G401 (cell line): ENCODE data around the gene TUBGCP6. TPM values are rescaled to one million over a fixed set of nuclear protein-coding genes. Genes with fewer than 3 reads are reported as not detected.

ENCODE experiments used
- DNase-seq: peaks from one replicate; pipeline ENCODE4 v3.0.0-alpha.2; 2015; ENCODE audit warnings: low spot score
- in situ Hi-C: cut with HindIII; loops from 2 replicates; pipeline ENCODE4 v1.10.0; 2016; ENCODE audit warnings: low sequenced_read_pairs, mixed read lengths
- total RNA-seq: library from RNA; depleted of rRNA; stranded (reverse); fragments of >200 nt; shearing (Covaris generic); gene quantifications from 2 replicates; pipeline ENCODE4 v1.2.3, GENCODE V29; 2014; rRNA removed

The TUBGCP6 gene, protein sequence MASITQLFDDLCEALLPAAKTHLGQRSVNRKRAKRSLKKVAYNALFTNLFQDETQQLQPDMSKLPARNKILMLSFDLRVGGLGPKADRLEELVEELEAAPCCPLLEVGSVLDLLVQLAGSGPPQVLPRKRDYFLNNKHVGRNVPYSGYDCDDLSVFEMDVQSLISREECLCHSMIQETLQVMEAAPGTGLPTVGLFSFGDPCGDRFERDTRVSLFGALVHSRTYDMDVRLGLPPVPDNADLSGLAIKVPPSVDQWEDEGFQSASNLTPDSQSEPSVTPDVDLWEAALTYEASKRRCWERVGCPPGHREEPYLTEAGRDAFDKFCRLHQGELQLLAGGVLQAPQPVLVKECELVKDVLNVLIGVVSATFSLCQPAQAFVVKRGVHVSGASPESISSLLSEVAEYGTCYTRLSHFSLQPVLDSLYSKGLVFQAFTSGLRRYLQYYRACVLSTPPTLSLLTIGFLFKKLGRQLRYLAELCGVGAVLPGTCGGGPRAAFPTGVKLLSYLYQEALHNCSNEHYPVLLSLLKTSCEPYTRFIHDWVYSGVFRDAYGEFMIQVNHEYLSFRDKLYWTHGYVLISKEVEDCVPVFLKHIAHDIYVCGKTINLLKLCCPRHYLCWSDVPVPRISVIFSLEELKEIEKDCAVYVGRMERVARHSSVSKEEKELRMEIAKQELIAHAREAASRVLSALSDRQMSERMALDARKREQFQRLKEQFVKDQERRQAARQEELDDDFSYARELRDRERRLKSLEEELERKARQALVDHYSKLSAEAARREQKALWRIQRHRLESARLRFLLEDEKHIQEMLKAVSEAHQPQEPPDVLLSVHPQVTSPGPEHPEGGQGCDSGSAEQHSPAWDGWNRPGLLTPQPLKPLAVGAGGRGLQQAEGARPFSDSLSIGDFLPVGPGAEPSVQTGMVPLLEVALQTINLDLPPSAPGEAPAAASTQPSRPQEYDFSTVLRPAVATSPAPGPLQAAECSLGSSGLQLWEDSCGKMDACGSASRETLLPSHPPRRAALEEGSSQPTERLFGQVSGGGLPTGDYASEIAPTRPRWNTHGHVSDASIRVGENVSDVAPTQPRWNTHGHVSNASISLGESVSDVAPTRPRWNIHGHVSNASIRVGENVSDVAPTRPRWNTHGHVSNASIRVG (N-terminal part only)
- 15.1 and 17.0 TPM in 2 replicates for total RNA-seq

DNA sequence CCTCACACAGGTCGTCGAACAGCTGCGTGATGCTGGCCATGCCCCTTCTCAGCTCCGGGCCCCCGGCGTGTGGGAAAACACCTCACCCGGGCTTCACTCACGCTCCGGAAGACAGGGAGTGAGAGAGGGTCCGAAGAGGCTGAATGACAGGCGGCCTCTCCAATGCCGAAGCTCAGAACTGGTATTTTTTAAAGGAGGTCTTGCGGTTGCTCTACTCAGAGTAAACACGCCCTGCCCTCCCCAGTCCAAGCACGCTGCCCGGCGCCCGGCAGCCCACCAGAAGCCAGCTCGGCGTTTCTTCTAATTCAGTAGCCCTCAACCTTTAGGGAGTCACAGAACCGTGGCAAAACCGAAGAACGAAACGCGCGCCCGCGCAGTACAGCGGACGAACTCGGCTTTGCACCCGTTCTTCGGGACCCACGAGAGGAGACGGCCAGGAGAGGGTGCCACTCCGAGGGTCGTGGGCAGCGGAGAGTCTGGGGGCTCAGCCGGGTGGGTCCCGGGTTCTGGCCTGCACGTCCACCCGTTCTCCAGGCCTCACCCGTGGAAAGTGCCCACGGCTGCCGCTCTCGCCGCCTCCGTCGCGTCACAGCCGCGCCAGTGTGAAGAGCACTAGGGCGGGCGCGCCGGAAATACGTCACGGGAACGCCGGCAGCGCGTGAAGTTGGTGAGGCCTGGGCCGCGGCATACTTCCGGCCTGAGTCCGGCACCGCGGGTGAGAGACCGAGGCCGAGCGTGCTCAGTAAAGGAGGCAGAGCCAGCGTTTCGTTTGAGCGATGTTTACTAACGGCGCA, at the start of gene TUBGCP6:
TUBGCP6 (minus strand) TSS at position 604 of the 794 bp plus-strand sequence; CDS start at position 40, 564 bp downstream.
- DNase-seq, result peak; percentile 93
- in situ Hi-C loops, result no loop called here

GRCh38 chr22:50294319-50294656, 49.5 kb upstream of the TUBGCP6 start:
- no peak for DNase-seq
- in situ Hi-C loops, result no loop called here

DNA sequence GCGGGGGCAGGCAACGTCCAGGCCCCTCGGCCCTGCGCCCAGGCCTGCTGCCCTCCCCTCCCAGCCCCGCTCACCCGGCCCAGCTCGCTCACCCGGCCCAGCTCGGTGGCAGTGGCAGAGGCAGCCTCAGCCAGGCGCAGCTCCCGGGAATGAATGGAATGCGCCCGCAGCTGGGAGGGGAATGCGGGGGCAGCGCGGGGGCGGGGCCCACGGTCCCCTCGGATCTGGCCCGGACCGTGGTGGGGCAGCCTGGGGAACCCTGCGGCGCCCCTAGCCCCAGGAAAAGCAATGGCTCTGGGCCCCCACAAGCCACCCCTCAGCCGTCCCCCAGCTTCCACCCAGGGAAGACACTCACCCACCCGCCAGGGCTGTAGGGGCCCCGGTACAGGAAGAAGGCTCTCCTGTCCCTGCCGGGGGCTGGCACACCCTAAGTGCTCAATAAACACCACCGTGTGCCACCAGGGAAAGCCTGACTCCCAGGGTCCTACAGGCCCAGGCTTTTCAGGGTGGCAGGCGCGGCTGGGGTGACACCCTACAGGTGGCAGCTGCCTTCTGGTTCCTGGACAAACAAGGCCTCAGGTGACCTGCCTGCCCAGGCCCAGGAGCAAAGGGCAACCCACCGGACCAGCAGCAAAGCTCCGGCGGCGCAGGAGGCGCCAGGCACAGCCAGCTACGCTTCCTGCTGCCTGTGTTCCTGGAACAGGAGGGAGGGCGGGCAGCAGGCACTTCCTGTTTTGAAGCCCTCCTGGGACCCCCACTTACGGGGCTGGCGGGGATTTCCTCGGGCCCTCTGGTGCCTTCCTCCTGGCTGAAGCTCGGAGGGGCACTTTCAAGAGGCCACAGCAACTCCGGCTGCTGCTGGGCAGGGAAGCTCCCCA, 48.9 kb upstream of the TUBGCP6 start:
- DNase-seq, result no peak
- in situ Hi-C loops, result no loop called here

GRCh38 chr22:50292643-50293440, 48.0 kb upstream of the TUBGCP6 start:
- DNase-seq, result no peak
- in situ Hi-C loops, result no loop called here

DNA sequence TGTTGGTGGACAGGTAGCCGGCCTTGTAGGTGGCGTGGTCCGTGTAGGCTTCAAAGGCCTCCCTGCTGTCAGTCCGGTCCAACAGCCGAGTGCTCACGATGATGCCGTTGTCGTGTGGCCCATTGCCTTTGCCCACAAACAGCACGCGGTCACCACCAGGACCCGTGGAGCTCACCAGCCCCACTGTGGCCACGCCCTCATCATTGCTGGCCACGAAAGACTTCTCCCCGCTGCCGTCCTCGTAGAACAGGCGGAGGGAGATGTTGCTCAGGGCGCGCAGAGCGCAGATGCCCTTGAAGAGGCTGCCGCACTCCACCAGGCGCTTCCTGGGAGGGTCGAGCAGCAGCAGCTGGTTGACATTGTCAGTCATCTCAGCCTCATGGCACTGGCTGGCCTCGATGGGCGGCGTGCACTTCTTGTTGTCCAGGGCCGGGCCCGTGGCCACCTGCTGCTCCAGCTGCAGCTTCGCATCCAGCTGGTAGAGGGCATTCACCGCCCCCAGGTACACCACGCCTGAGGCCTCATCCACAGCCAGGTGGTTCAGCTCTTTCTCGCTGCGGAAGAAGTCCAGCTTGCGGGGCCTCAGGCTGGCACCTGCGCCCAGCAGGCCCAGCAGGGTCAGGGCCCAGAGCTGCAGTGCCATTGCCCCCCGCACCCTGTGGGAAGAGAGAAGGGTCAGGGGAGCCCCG, 45.3 kb upstream of the TUBGCP6 start:
- no peak for DNase-seq
- in situ Hi-C loops, result loop anchor here (10.0 kb wide), 1 partner anchor 65 kb away; no protein-coding TSS in a partner anchor

GRCh38 chr22:50289151-50289941, 44.5 kb upstream of the TUBGCP6 start:
- in situ Hi-C loops, result loop anchor here (10.0 kb wide), 1 partner anchor 65 kb away; no protein-coding TSS in a partner anchor
- DNase-seq, result no peak

GRCh38 chr22:50287731-50288130, 42.9 kb upstream of the TUBGCP6 start:
- DNase-seq, result no peak
- in situ Hi-C loops, result loop anchor here (10.0 kb wide), 1 partner anchor 67 kb away; no protein-coding TSS in a partner anchor

DNA sequence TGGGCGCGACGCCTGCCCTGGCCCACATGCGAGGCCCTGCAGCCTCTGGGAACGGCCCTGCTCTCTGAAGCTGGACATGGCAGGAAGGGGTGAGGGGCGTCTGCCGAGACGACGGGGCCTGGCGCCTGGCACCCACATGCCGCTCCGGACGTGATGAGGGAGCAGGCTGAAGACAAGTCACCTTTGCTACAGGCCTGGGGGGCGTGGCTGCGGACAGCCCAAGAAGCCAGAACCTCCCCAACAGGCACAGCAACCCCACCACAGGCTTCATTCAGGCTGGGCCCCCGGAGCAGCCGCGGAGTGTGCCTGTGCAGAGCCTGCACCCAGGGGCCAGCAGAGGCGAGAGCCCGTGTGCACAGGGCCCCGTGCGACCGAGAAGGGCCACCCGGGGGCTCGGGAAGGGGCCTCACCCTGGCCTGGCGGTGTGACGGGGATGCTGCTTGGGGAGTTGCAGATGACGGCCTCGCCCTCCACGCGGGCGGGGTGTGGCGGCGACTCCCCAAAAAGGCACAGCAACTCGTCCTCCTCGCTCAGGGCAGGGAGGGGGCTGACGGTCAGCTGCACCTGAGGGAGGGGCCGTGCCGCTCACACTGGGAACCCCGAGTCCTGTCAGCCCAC, 42.0 kb upstream of the TUBGCP6 start:
- in situ Hi-C loops, result loop anchor here (10.0 kb wide), 1 partner anchor 68 kb away; no protein-coding TSS in a partner anchor
- DNase-seq, result no peak

DNA sequence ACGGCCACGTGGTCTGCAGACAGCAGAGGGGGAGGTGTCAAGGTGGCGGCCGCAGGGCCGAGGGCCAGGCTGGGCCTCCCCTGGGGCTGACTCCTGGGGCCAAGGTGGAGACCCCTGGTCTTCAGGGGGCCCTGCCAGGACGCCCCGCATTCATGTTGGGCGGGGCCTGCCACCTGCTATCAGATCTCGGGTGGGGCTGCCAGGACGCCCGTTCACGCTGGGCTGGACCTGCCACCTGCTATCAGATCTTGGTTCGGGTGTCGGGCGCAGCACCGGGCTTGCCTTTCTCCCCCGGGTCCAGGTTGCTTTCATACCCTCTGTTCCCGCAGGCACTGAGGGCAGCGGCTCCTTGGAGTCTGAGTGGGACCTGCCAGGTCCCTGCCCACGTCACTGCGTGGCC, 41.5 kb upstream of the TUBGCP6 start:
- no peak for DNase-seq
- in situ Hi-C loops, result loop anchor here (10.0 kb wide), 1 partner anchor 69 kb away; no protein-coding TSS in a partner anchor

GRCh38 chr22:50285568-50286229, 40.9 kb upstream of the TUBGCP6 start:
- no peak for DNase-seq
- in situ Hi-C loops, result loop anchor here (10.0 kb wide), 1 partner anchor 69 kb away; no protein-coding TSS in a partner anchor

GRCh38 chr22:50284479-50284878, 39.7 kb upstream of the TUBGCP6 start:
- in situ Hi-C loops, result loop anchor here (10.0 kb wide), 1 partner anchor 70 kb away; no protein-coding TSS in a partner anchor
- DNase-seq, result no peak

GRCh38 chr22:50283821-50284220, 39.0 kb upstream of the TUBGCP6 start:
- in situ Hi-C loops, result loop anchor here (10.0 kb wide), 1 partner anchor 71 kb away; no protein-coding TSS in a partner anchor
- no peak for DNase-seq

GRCh38 chr22:50282361-50283155, 37.7 kb upstream of the TUBGCP6 start:
- in situ Hi-C loops, result loop anchor here (10.0 kb wide), 1 partner anchor 72 kb away; no protein-coding TSS in a partner anchor
- no peak for DNase-seq

DNA sequence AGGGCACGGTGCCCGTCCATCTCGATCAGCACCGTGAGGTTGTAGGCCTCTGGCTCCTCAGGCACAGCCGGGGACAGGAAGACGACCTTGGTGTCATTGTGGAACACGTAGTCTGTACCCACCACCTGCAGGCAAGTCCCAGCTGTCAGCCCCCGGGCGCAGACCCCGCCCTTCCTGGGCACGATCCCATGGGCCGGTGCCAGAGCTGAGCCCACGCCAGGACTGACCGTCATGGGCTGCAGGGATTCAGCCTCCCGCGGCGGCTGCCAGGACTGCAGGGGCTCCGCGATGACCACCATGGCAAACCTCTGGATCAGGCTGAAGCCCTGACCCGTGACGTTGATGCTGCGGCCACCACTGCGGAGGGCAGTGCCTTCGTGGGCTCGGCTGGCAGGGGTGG, 37.1 kb upstream of the TUBGCP6 start:
- in situ Hi-C loops, result loop anchor here (10.0 kb wide), 1 partner anchor 73 kb away; no protein-coding TSS in a partner anchor

More for the DNA sequence above, 37.1 kb upstream of the TUBGCP6 start:
- no peak for DNase-seq
